C1 segment of cervical spinal cord (tissue), 14 donors: Measurements from ENCODE around the gene RASGRF1.

Experiments used
- DNase-seq, 14 donors: peaks; one replicate each; lab custom pipeline; 2025; lab: John Stamatoyannopoulos, UW

The RASGRF1 gene

GRCh38 chr15:78959360-78959759, 131.2 kb downstream of the RASGRF1 start:
- DNase-seq: no peak

DNA sequence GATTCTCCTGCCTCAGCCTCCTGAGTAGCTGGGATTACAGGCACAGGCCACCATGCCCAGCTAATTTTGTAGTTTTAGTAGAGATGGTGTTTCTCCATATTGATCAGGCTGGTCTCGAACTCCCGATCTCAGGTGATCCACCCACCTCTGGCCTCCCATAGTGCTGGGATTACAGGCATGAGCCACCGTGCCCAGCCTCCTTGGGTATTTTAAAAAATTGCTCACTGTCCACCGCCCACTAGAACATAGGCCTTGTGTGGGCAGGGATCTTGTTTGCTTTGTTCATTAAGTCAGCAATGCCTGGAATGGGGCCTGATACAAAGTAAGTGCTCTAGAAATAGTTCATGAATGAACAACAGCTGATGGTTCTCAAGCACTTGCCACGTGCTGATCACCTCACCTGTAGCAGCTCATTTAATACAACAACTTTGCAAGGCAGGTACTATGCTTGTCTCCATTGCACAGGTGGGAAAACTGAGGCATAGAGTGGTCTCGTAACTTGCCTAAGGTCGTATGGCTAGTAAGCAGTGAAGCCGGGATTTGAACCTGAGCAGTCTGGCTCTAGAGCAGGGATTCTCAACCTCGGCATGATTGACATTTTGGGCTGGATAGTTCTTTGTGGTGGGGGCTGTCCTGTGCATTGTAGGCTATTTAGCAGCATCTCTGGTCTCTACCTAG, 133.0 kb downstream of the RASGRF1 start:
- DNase-seq: no peak

GRCh38 chr15:78956937-78957336, 133.6 kb downstream of the RASGRF1 start:
- no peak for DNase-seq

DNA sequence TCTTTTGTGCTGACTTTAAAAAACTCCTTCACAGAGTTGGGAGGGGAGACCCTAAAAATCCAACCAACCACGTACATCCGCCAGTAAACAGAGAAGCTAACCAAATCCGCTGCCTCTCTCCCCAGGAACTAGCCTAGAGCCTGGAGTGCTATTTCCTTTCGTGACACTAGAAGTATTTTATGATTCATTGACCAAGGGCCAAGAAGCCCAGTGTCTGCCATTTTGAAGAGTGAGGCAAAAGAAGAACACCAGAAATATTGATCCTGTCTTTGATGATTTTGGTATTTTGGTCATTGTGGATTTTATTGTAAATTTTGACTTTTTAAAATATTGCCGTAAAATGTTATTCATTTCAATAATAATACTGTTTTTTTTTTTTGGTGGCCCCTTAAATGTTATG, 135.2 kb downstream of the RASGRF1 start:
- no peak for DNase-seq

DNA sequence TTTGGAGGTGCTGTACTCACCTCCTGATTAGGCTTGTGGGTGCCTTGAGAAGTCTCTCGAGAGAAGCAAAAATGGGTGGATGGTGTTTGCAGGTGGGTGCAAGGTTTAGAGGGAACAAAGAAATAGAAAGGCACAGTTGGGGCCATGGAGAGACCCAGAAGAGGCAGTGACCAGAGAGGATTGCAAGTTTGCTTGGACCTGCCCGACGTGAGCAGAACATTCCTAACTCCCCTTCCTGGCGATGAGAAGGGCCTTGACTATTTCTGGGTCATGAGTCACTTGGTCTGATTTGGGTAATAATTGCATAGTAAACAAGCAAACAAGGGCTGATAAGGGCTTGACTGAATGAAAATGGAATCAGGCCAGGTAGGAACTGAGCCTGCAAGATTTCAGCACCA, 138.7 kb downstream of the RASGRF1 start:
- DNase-seq: no peak

DNA sequence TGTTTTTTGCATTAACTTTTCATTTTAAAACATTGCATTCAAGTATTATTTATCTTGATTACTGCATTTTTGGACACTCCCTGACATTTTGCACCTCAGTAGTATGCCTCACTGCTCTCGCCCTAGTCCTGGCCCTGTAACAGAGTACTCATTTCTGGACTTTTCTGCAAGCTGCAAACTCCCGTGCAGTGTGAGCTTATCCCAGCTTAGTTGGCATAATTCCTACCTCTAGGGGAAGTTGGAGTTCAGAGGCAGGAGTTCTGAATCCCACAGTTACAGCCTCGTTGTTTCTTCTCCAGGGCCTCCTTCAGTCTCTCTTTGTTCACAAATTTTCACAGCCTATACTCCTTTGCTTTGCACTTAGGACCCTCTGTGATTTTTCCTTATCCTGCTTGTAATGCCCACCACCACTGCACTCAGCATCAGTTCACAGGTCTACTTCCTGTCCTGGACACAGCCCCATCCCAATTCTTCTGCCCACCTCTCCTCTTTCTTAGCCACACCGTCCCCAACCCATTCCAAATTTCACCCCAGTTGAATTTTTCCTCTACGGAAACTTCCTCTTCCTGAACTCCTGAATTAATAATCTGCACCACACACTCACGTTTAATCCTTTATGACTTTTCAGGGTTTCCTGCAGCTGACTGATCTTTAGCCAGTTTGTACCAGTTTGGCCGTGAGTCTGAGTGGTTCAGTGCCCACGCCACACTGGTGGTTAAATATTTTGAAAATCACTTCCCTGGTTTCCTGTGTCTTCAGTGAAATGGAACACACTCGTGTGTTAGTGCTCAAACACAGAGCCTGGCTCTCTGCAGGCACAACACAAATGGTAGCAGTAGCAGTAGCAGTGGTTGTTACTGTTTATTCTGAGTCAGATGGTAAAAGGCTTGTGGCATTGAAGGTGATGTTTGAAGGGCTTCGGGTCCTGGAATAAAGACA, 139.4 kb downstream of the RASGRF1 start:
- DNase-seq: no peak

- no peak for DNase-seq
Measured at GRCh38 chr15:78950343-78950742, 140.2 kb downstream of the RASGRF1 start.

- DNase-seq: no peak
Measured at GRCh38 chr15:78949461-78949860, 141.1 kb downstream of the RASGRF1 start.

DNA sequence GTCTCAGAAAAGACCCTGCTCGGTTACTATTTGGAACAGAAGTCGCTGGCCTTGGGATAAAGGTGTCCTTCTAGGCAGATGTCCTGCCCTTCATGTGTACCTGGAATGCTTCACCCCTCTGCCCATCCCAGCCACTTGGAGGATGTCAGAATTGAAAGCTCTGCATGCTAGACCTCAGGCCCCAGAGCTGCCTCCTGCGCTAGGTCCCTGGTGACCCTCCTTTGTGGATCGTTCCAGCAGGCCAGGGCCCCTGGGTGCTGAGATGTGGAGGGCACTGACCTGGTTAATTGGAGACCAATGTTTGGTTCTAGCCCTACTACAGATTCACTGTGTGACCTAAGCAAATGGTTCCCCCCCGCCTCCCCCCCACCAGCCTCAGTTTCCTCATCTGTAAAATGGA, 143.1 kb downstream of the RASGRF1 start:
- no peak for DNase-seq

DNA sequence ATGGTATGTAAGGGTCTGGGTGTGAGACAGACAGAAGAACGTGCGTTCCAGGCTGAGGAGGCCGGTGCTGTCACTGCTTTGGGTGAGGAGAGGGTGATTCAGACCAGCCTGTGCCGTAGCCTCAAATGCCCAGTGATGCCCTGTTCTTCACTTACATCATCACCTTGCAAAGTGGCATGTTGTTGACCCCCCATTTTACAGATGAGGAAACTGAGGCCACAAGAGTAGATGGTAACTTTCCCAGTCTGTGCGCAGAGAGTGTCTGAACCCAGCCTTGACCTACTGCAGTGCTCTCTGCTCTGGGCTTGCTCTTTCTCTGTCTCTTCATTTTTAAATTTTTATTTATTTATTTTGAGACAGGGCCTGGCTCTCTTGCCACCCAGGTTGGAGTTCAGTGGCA, 144.1 kb downstream of the RASGRF1 start:
- no peak for DNase-seq

GRCh38 chr15:78944669-78945407, 145.7 kb downstream of the RASGRF1 start, which contains the start of gene CTSH:
CTSH (minus strand) TSS chr15:78945046; CDS start chr15:78944981, 65 bp downstream.
- peak in 10 of 14 donors; percentile 27 to 73 (median 46) for DNase-seq

DNA sequence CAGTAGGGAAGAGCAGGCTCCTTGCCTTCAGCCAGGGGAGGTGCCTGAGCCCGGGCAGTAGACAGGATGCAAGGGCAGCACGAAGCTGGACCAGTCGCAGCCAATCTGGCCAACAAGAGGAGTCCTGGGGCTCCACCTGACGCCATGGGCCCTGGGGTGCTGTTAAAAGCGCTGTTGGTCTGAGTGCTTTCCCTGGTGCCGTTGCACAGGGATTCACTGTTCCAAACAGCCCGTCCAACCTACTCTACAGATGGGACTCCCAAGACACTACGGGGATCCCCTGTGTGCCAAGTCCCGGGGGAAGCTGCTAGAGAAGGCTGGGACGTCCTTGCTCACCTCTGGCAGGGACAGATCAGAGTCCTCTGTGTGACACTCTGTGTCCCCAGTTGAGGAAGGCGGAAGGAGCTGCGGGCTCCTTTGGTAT, 146.4 kb downstream of the RASGRF1 start:
- DNase-seq: peak in 1 of 14 donors; percentile 30

GRCh38 chr15:78943692-78944091, 146.9 kb downstream of the RASGRF1 start:
- no peak for DNase-seq

DNA sequence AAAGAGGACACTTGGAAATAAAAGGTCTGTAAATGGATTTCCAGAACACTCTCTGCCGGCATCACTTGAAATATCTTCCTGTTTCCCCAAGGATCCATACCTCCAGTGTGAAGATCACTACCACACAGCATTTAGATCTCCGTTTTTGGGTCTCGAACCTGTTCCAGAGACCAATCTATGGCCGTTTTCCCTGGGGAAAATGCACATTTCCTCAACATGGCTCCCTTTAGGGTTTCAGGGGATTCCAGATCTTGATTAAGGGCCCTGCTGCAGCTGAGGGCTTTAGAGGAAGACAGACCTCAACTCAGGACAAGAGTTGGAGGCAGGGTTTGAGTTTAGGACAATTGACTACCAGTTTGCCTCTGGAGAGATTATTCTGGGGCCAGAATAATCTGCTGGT, 147.8 kb downstream of the RASGRF1 start:
- DNase-seq: no peak

GRCh38 chr15:78938658-78939488, 151.7 kb downstream of the RASGRF1 start:
- no peak for DNase-seq

DNA sequence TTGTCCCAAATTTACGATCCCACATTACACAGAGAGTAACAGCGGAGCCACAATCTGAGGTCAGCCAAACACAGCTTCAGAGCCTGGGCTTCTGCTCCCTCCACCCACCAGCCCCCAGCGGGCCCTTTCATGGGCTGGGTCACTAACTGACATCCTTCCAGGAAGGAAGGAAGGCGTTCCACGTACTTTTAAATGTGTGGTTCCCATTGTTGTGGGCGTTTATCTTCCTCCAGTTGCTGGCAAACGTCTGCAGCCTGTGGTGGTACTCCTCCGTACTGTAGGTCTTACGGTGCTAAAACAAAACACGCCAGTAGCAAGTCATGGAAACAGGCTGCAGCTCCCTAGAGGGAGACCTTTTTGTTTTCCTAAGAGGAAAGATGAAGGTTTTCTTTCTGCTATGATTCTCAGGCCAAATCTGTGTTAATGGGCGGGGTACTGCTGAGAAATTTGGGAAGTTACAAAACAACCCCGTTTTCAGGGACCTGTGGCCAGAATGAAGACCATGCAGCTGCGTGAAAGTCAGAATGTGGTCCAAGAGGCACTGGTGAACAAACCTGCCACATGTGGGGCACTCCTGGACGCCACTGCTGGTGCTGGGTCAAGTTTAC, 153.3 kb downstream of the RASGRF1 start:
- no peak for DNase-seq

DNA sequence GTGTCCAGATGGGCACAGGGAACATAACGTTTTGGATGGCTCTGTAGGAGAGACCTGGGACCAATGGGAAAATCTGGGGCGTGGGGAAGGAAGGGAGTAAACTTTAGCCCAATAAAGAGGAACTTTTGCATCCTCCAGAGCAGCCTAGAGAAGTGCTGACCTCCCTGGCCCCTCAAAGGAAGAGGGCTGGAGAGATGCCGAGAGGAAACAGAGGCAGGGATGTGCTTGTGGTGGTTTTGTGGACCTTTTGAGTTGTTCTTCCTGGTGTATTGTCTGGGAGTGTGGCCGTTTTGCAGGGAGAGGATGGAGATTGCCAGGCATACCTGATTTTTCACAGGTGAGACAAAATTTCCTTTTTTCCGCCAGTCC, 155.9 kb downstream of the RASGRF1 start:
- no peak for DNase-seq

DNA sequence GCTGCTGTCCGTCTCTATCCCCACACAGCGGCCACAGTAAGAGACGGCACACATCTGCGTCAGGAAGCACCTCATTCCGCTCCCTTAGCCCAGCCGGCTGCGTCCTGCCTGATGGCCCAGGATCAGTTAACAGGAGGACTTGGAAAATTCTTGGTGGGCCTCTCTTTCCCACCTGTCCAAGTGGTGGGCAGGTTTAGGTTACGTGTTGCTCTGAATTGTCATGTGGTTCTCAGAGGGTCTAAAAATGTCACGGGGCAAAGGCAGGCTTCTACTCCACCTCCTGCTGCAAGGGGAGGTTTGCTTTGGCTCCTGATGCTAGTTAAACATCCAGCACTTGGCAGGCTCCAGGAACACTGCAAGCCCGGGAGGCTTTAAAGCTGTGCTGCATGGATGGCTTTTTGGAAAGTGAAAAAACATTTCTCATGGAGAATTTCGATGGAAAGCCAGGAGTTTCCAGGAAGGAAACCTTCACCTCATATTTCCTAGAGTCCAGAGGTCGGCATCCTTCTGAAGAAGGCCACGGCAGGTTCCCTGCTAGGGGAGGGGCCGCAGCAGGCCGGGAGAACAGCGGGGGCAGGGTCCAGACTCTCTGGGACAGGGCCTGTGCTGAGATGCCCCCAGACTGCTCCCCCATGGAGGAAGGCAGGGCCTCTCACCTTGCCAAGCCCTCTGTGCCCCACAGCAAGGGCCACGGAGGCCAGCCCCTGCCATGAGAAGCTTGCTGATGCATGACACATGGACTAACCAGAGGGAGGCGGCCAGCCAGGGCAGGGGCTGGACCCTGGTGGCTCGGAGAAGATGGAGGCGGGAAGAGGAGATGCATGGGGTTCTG, 156.5 kb downstream of the RASGRF1 start:
- no peak for DNase-seq

- DNase-seq: no peak
Measured at GRCh38 chr15:78933187-78933822, 157.3 kb downstream of the RASGRF1 start.
